GM23338 (cell line): Measurements from ENCODE around the gene FARSB. TPM values are rescaled to one million over a fixed set of nuclear protein-coding genes. Genes with fewer than 3 reads are reported as not detected.

Experiments used
- ATAC-seq: fragments of 200-7000 bp; cut with Tn5 transposase; 3 replicates; pipeline ENCODE4 v1.9.1; 2020
- DNase-seq: peaks from one replicate; pipeline ENCODE4 v3.0.0-alpha.2; 2015; ENCODE audit warnings: low spot score
- H2AFZ ChIP-seq: fragments of 200-600 bp; sonication (generic); 2 replicates; pipeline ENCODE4 v1.8.0; 2016; ENCODE audit warnings: antibody characterized with exemption, mild to moderate bottlenecking, moderate library complexity
- H3F3A ChIP-seq: fragments of 200-600 bp; sonication (generic); replicated peaks from 2 replicates; pipeline ENCODE4 v1.8.0; 2017; ENCODE audit warnings: antibody characterized with exemption, mixed run types, low read depth
- H3K27ac ChIP-seq: fragments of 200-600 bp; sonication (generic); 2 replicates; pipeline ENCODE4 v1.6.1; 2016; ENCODE audit warnings: low read depth
- H3K27me3 ChIP-seq: fragments of 200-600 bp; sonication (generic); 2 replicates; pipeline ENCODE4 v1.8.0; 2016; ENCODE audit warnings: mild to moderate bottlenecking, mixed run types, moderate library complexity; ENCODE audit not compliant: insufficient read depth
- H3K36me3 ChIP-seq: fragments of 200-600 bp; sonication (generic); 2 replicates; pipeline ENCODE4 v1.8.0; 2016; ENCODE audit warnings: mild to moderate bottlenecking; ENCODE audit not compliant: insufficient read depth
- H3K4me1 ChIP-seq: fragments of 200-600 bp; sonication (generic); 2 replicates; pipeline ENCODE4 v1.8.0; 2016; ENCODE audit warnings: mild to moderate bottlenecking, moderate library complexity; ENCODE audit not compliant: insufficient read depth
- H3K4me2 ChIP-seq: fragments of 200-600 bp; sonication (generic); 2 replicates; pipeline ENCODE4 v1.7.1; 2017; ENCODE audit warnings: mixed run types
- H3K4me3 ChIP-seq: fragments of 200-600 bp; sonication (generic); 2 replicates; pipeline ENCODE4 v1.6.1; 2016; ENCODE audit warnings: mixed run types
- H3K79me2 ChIP-seq: fragments of 200-600 bp; sonication (generic); replicated peaks from 2 replicates; pipeline ENCODE4 v1.8.0; 2017; ENCODE audit warnings: mild to moderate bottlenecking; ENCODE audit not compliant: insufficient read depth
- H3K9me2 ChIP-seq: fragments of 200-600 bp; sonication (generic); 2 replicates; pipeline ENCODE4 v1.8.0; 2017; ENCODE audit not compliant: insufficient read depth
- H4K20me1 ChIP-seq: fragments of 200-600 bp; sonication (generic); replicated peaks from 2 replicates; pipeline ENCODE4 v1.8.0; 2017; ENCODE audit warnings: mild to moderate bottlenecking; ENCODE audit not compliant: insufficient read depth
- H3K27ac Mint-ChIP-seq: 2 replicates; pipeline ENCODE4 v1.8.0; 2020; ENCODE audit warnings: inconsistent platforms, mild to moderate bottlenecking, moderate library complexity, mixed read lengths
- H3K27me3 Mint-ChIP-seq: 3 replicates; pipeline ENCODE4 v1.8.0; 2022; ENCODE audit warnings: low read depth, mild to moderate bottlenecking, moderate library complexity, mixed read lengths, inconsistent platforms; ENCODE audit not compliant: insufficient read depth, poor library complexity
- H3K36me3 Mint-ChIP-seq: 3 replicates; pipeline ENCODE4 v1.8.0; 2021; ENCODE audit warnings: low read depth, mild to moderate bottlenecking, inconsistent platforms, moderate library complexity, mixed read lengths
- H3K4me1 Mint-ChIP-seq: 3 replicates; pipeline ENCODE4 v1.8.0; 2020; ENCODE audit warnings: mild to moderate bottlenecking, inconsistent platforms, mixed read lengths
- H3K4me3 Mint-ChIP-seq: 3 replicates; pipeline ENCODE4 v1.8.0; 2021; ENCODE audit warnings: moderate library complexity, mild to moderate bottlenecking, inconsistent platforms, mixed read lengths
- H3K9me3 Mint-ChIP-seq: 3 replicates; pipeline ENCODE4 v1.8.0; 2020; ENCODE audit warnings: moderate library complexity, mild to moderate bottlenecking, inconsistent platforms, mixed read lengths
- CTCF ChIP-seq, 2 experiments: fragments of 200-600 bp in 1 of 2; sonication (generic) in 1 of 2; conservative IDR thresholded peaks; 2 replicates each; pipeline versions ENCODE4 v1.5.1 to v1.6.1; 2016 to 2017; ENCODE audit warnings: antibody characterized with exemption in 2 of 2, low read depth in 2 of 2, mild to moderate bottlenecking in 2 of 2, moderate library complexity in 1 of 2
- EZH2 ChIP-seq: fragments of 200-600 bp; sonication (generic); IDR thresholded peaks from one replicate; pipeline ENCODE4 v1.8.0; 2017; ENCODE audit warnings: antibody characterized with exemption, mild to moderate bottlenecking, low read depth; ENCODE audit not compliant: unreplicated experiment
- EZH2phosphoT487 ChIP-seq: fragments of 200-600 bp; sonication (generic); IDR thresholded peaks from one replicate; pipeline ENCODE4 v1.8.1; 2018; ENCODE audit warnings: antibody characterized with exemption; ENCODE audit not compliant: unreplicated experiment
- POLR2AphosphoS5 ChIP-seq: IDR thresholded peaks from 2 replicates; pipeline ENCODE4 v1.6.1; 2016; ENCODE audit warnings: antibody characterized with exemption, low read depth
- REST ChIP-seq: IDR thresholded peaks from one replicate; pipeline ENCODE4 v1.6.1; 2018; ENCODE audit warnings: antibody characterized with exemption; ENCODE audit not compliant: unreplicated experiment
- ZNF114 ChIP-seq: fragments of 250-450 bp; sonication (Bioruptor Pico); IDR thresholded peaks from 2 replicates; pipeline ENCODE4 v1.5.0; 2020; ENCODE audit warnings: mild to moderate bottlenecking, moderate library complexity
- ZNF331 ChIP-seq: fragments of 250-450 bp; sonication (Bioruptor Pico); IDR thresholded peaks from 2 replicates; pipeline ENCODE4 v1.5.0; 2020; ENCODE audit warnings: low read depth, mild to moderate bottlenecking, moderate library complexity
- polyA plus RNA-seq: library from polyadenylated mRNA; unstranded; fragments of >200 nt; fragmentation: Nextera tagmentation; extraction: Ambion mirVana; gene quantifications from 2 replicates; pipeline ENCODE4 v1.2.1, GENCODE V29; 2016
- total RNA-seq: library from RNA; depleted of rRNA; stranded (reverse); fragments of >200 nt; shearing (Covaris generic); gene quantifications from 2 replicates; pipeline ENCODE4 v1.2.3, GENCODE V29; 2014

FARSB gene
- total and polyA plus RNA-seq, 2 experiments from 2014 or later = 32.5 to 40.0 TPM

- Mint-ChIP-seq H3K27ac (no peak overlapping the region), H3K36me3 (peaks cover 78% of the 10 kb centered on the region), H3K9me3 (no peaks in the 10 kb centered on the region), H3K27me3 (no peaks in the 10 kb centered on the region), H3K4me3 (no peak overlapping the region), H3K4me1 (no peaks in the 10 kb centered on the region)
- H3K27ac ChIP-seq = no peak overlapping the region
- H3K36me3 ChIP-seq = peaks cover 59% of the 10 kb centered on the region
- DNase-seq = no peak
- H3K27me3 ChIP-seq = no peaks in the 10 kb centered on the region
- H3K4me2 ChIP-seq = no peak overlapping the region
- H3K9me2 ChIP-seq = no peaks in the 10 kb centered on the region
- no peaks in the 10 kb centered on the region for H3K4me1 ChIP-seq
- no peak overlapping the region for H2AFZ ChIP-seq
- no peaks in the 10 kb centered on the region for H3K79me2 ChIP-seq
- no peaks in the 10 kb centered on the region; the same call in 1 of the 2 replicates for H4K20me1 ChIP-seq
- H3K4me3 ChIP-seq = no peak overlapping the region
- H3F3A ChIP-seq = no peaks in the 10 kb centered on the region
- no peak for ATAC-seq
- no peak for TF ChIP-seq POLR2AphosphoS5
Measured at GRCh38 chr2:222627764-222628163, 28.1 kb downstream of the FARSB start.

- Mint-ChIP-seq H3K9me3 (no peaks in the 10 kb centered on the region), H3K27ac (no peak overlapping the region), H3K27me3 (no peaks in the 10 kb centered on the region), H3K36me3 (peaks cover 55% of the 10 kb centered on the region), H3K4me3 (no peak overlapping the region), H3K4me1 (no peaks in the 10 kb centered on the region)
- no peak overlapping the region for H3K4me3 ChIP-seq
- H3F3A ChIP-seq = no peaks in the 10 kb centered on the region
- DNase-seq = no peak
- no peaks in the 10 kb centered on the region for H3K4me1 ChIP-seq
- no peaks in the 10 kb centered on the region for H3K79me2 ChIP-seq
- H3K4me2 ChIP-seq = no peak overlapping the region
- no peak overlapping the region for H3K27ac ChIP-seq
- H3K27me3 ChIP-seq = no peaks in the 10 kb centered on the region
- no peaks in the 10 kb centered on the region for H3K9me2 ChIP-seq
- no peak for ATAC-seq
- TF ChIP-seq ZNF114 (no peak), EZH2phosphoT487 (no peak), EZH2 (no peak), ZNF331 (CRISPR knock-in tag) (no peak)
- no peak overlapping the region for H2AFZ ChIP-seq
- H4K20me1 ChIP-seq = no peaks in the 10 kb centered on the region; the same call in 1 of the 2 replicates
- peaks cover 58% of the 10 kb centered on the region for H3K36me3 ChIP-seq
Measured at GRCh38 chr2:222623756-222624309, 32.1 kb downstream of the FARSB start.

- Histone ChIP-seq H3K36me3 (peaks cover 49% of the 10 kb centered on the region), H3K79me2 (no peaks in the 10 kb centered on the region), H4K20me1 (no peaks in the 10 kb centered on the region; the same call in 1 of the 2 replicates), H3F3A (no peaks in the 10 kb centered on the region), H3K9me2 (no peaks in the 10 kb centered on the region), H2AFZ (no peak overlapping the region), H3K4me2 (no peak overlapping the region), H3K4me1 (no peaks in the 10 kb centered on the region), H3K27me3 (no peaks in the 10 kb centered on the region), H3K27ac (no peak overlapping the region), H3K4me3 (no peak overlapping the region)
- Mint-ChIP-seq H3K4me1 (no peaks in the 10 kb centered on the region), H3K36me3 (peaks cover 55% of the 10 kb centered on the region), H3K4me3 (no peak overlapping the region), H3K27me3 (peaks cover 2% of the 10 kb centered on the region), H3K27ac (no peak overlapping the region), H3K9me3 (no peaks in the 10 kb centered on the region)
- ATAC-seq (no peak), DNase-seq (no peak)
- TF ChIP-seq REST (no peak), CTCF (conservative IDR thresholded peaks at IDR 0.05; ENCODE audit: low read depth in 2 of 2) (no peak), ZNF114 (no peak)
Measured at GRCh38 chr2:222622910-222623309, 33.0 kb downstream of the FARSB start.
